ENCODE data around the gene PECR. TPM values are rescaled to one million over a fixed set of nuclear protein-coding genes. Genes with fewer than 3 reads are reported as not detected.

The PECR gene
- total and polyA plus RNA-seq, 2 experiments from 2014 or later, result 5.4 to 8.2 TPM

Other genes starting within 250 kb of the PECR start
- 0.89 and 3.1 TPM in 2 replicates for gene MREG, start 68.3 kb downstream of the PECR start, total RNA-seq (2014; rRNA removed; shearing (Covaris generic))
- 1.8 and 2.5 TPM in 2 replicates for gene MREG, start 68.3 kb downstream of the PECR start, polyA plus RNA-seq (2016; fragmentation: Nextera tagmentation; extraction: Ambion mirVana)
- under 0.01 TPM in 1 of 2 replicates, not detected in the other for gene TMEM169, start 110 bp upstream of the PECR start, total RNA-seq (2014; rRNA removed; shearing (Covaris generic))
- 0.11 and 0.25 TPM in 2 replicates for gene TMEM169, start 110 bp upstream of the PECR start, polyA plus RNA-seq (2016; fragmentation: Nextera tagmentation; extraction: Ambion mirVana)
- gene XRCC5, start 27.5 kb upstream of the PECR start, total RNA-seq (2014; rRNA removed; shearing (Covaris generic)), result 197 and 202 TPM in 2 replicates
- gene XRCC5, start 27.5 kb upstream of the PECR start, polyA plus RNA-seq (2016; fragmentation: Nextera tagmentation; extraction: Ambion mirVana), result 249 and 254 TPM in 2 replicates